Vagina (tissue), 2 donors: ENCODE results near the gene GDI1.

Experiments used
- POLR2A ChIP-seq, 2 donors: fragments of 450-650 bp; IDR thresholded peaks; one replicate each; pipeline ENCODE4 v1.6.1; 2017; ENCODE audit warnings: antibody characterized with exemption in 2 of 2, mild to moderate bottlenecking in 2 of 2, moderate library complexity in 2 of 2
- POLR2AphosphoS5 ChIP-seq, 2 donors: sonication (generic); formaldehyde crosslinking; IDR thresholded peaks; one replicate each; pipeline ENCODE4 v1.9.0; 2017; ENCODE audit warnings: antibody characterized with exemption in 2 of 2, mild to moderate bottlenecking in 2 of 2, low read depth in 1 of 2; ENCODE audit not compliant: insufficient read depth in 1 of 2
- TF ChIP-seq, protein P1 (sequence below), 3 experiments: fragments of 450-650 bp in 2 of 3; fragments of 200-600 bp in 1 of 3; sonication (generic) in 1 of 3; IDR thresholded peaks; one replicate each; pipeline ENCODE4 v1.5.1; 2017 to 2019; ENCODE audit warnings: antibody characterized with exemption in 3 of 3, mild to moderate bottlenecking in 2 of 3, moderate library complexity in 2 of 3

DNA sequence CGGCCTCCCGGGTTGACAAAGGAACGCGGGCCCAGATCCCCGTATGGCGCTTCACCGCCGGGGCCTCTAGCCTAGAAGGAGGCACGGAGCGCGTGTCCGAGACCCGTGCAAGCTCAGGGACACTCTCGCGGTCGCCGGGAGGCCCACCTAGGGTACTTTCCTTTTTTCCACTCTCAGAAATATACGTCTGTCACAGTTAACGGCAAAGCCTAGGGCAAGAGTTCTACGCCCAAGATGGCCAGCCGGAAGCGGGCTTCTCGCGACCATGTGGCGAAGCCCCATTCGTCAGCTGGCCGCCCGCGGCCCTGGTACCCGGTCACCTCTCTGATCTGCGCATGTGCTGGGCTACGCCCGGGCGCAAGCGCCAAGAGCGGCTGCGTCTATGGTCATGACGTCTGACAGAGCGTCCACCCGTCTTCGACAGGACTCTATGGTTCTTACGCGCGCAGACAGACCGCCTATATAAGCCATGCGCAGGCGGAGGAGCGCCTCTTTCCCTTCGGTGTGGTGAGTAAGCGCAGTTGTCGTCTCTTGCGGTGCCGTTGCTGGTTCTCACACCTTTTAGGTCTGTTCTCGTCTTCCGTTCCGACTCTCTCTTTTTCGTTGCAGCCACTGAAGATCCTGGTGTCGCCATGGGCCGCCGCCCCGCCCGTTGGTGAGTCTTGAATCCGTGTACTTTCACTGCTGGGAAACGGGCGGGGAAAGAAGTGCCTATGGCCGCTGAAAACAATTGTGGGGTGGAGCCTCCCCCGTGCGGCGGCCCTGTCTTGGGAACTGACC, 38.9 kb upstream of the GDI1 start, which contains the start of gene RPL10:
- TF ChIP-seq, protein P1, sequence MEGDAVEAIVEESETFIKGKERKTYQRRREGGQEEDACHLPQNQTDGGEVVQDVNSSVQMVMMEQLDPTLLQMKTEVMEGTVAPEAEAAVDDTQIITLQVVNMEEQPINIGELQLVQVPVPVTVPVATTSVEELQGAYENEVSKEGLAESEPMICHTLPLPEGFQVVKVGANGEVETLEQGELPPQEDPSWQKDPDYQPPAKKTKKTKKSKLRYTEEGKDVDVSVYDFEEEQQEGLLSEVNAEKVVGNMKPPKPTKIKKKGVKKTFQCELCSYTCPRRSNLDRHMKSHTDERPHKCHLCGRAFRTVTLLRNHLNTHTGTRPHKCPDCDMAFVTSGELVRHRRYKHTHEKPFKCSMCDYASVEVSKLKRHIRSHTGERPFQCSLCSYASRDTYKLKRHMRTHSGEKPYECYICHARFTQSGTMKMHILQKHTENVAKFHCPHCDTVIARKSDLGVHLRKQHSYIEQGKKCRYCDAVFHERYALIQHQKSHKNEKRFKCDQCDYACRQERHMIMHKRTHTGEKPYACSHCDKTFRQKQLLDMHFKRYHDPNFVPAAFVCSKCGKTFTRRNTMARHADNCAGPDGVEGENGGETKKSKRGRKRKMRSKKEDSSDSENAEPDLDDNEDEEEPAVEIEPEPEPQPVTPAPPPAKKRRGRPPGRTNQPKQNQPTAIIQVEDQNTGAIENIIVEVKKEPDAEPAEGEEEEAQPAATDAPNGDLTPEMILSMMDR (IDR thresholded peaks at IDR 0.05) = no peak
- TF ChIP-seq POLR2AphosphoS5 (IDR thresholded peaks at IDR 0.05; ENCODE audit: insufficient read depth in 1 of 2, low read depth in 1 of 2) (peak; percentile 85 to 94), POLR2A (IDR thresholded peaks at IDR 0.05) (peak in 1 of 2 donors; percentile 79)
